HT-29 (cell line): ENCODE data around the gene GZMB. TPM values are rescaled to one million over a fixed set of nuclear protein-coding genes. Genes with fewer than 3 reads are reported as not detected.

Source experiments
- total RNA-seq: library from RNA; depleted of rRNA; stranded (reverse); fragments of >200 nt; shearing (Covaris generic); gene quantifications from 2 replicates; pipeline ENCODE4 v1.2.3, GENCODE V29; 2014; rRNA removed

The GZMB gene
- total RNA-seq, 1 experiment from 2014 or later = not detected

Other genes with a start within 250 kb of the GZMB start
- 21.3 and 25.1 TPM in 2 replicates for gene NYNRIN, start 235.2 kb downstream of the GZMB start, total RNA-seq
- 0.70 and 2.5 TPM in 2 replicates for gene CBLN3, start 204.5 kb downstream of the GZMB start, total RNA-seq
- 60.6 and 72.2 TPM in 2 replicates for gene KHNYN, start 204.2 kb downstream of the GZMB start, total RNA-seq
- gene SDR39U1, start 191.4 kb downstream of the GZMB start, total RNA-seq = 25.5 and 32.6 TPM in 2 replicates
- not detected in 2 replicates for gene CMA1, start 125.9 kb downstream of the GZMB start, total RNA-seq
- gene CTSG, start 57.9 kb downstream of the GZMB start, total RNA-seq = not detected in 2 replicates
- not detected in 2 replicates for gene GZMH, start 24.5 kb downstream of the GZMB start, total RNA-seq